SJSA1 (cell line): ENCODE data around the gene FOXJ2. TPM values are rescaled to one million over a fixed set of nuclear protein-coding genes. Genes with fewer than 3 reads are reported as not detected.
"Not testable (repeated sequence)": the region's sequence is repeated elsewhere in the genome, so short reads cannot be mapped to it uniquely, and the experiment has no call there.

Experiments used
- DNase-seq, 2 experiments: peaks; one replicate each; pipeline ENCODE4 v3.0.0-alpha.2; 2015 to 2020; ENCODE audit warnings: low spot score in 2 of 2, low read depth in 1 of 2
- H3K27ac ChIP-seq: fragments of 250-450 bp; sonication (Bioruptor Pico); 2 replicates; pipeline ENCODE4 v1.5.1; 2020; ENCODE audit warnings: mild to moderate bottlenecking, moderate library complexity
- H3K27me3 ChIP-seq: fragments of 250-450 bp; sonication (Bioruptor Pico); replicated peaks from 2 replicates; pipeline ENCODE4 v1.5.1; 2020; ENCODE audit warnings: mild to moderate bottlenecking, moderate library complexity
- H3K36me3 ChIP-seq: fragments of 250-450 bp; sonication (Bioruptor Pico); 2 replicates; pipeline ENCODE4 v1.5.1; 2020; ENCODE audit warnings: mild to moderate bottlenecking
- H3K4me1 ChIP-seq: fragments of 250-450 bp; sonication (Bioruptor Pico); replicated peaks from 2 replicates; pipeline ENCODE4 v1.6.1; 2021; ENCODE audit warnings: mild to moderate bottlenecking
- H3K4me3 ChIP-seq: fragments of 250-450 bp; sonication (Bioruptor Pico); 2 replicates; pipeline ENCODE4 v1.5.1; 2020; ENCODE audit warnings: mild to moderate bottlenecking
- H3K9me3 ChIP-seq: fragments of 250-450 bp; sonication (Bioruptor Pico); replicated peaks from 2 replicates; pipeline ENCODE4 v1.5.1; 2020; ENCODE audit warnings: mild to moderate bottlenecking
- total RNA-seq: library from RNA; depleted of rRNA; stranded (reverse); fragments of >200 nt; shearing (Covaris generic); gene quantifications from 2 replicates; pipeline ENCODE4 v1.2.3, GENCODE V29; 2014; rRNA removed

FOXJ2 gene
- total RNA-seq, 1 experiment from 2014 or later = 12.1 TPM

DNA sequence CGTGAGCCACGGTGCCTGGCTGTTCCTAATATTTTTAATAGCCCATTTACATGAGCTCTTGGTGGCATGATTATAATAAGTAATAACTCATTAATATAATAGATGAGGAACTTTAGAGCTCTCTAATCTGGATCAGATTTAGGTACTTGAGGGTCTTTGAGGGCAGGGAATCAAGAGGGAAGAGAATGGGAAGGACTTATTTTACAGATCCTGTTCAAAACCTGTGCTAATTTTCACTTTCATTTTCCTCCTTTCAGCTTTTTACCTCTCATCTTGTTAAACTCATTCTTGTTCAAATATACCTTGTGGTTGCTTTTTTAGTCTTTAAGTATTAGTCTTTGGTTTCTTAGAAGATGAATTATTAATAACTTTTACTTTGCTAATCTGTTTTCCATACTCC lies 55.1 kb downstream of the FOXJ2 start:
- Histone ChIP-seq H3K4me1 (peaks cover 4% of the 10 kb centered on the region; the same call in 1 of the 2 replicates), H3K9me3 (no peaks in the 10 kb centered on the region), H3K27me3 (no peaks in the 10 kb centered on the region), H3K27ac (no peak overlapping the region), H3K4me3 (no peak overlapping the region), H3K36me3 (peaks cover 62% of the 10 kb centered on the region)
- no peak for DNase-seq

DNA sequence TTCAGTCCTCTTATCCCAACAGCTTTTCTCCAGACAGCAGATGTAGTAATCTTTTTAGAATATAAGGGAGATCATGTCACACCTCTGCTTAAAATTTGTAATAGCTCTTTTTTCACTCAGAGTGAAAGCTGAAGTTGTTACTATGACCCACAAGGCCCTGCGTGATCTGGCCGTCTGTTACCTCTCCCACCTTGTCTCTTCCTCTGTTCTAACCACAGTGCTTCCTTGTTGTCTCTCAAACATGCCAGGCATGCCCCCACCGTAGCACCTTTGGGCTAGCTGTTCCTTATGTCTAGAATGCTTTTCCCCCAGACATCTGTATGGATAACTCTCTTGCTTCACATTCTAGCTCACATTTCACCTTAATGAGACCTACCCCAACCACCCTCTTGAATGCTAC lies 56.1 kb downstream of the FOXJ2 start:
- Histone ChIP-seq H3K27ac (no peak overlapping the region), H3K36me3 (peaks cover 70% of the 10 kb centered on the region), H3K27me3 (no peaks in the 10 kb centered on the region), H3K9me3 (no peaks in the 10 kb centered on the region), H3K4me3 (no peak overlapping the region), H3K4me1 (no peaks in the 10 kb centered on the region)
- no peak for DNase-seq

DNA sequence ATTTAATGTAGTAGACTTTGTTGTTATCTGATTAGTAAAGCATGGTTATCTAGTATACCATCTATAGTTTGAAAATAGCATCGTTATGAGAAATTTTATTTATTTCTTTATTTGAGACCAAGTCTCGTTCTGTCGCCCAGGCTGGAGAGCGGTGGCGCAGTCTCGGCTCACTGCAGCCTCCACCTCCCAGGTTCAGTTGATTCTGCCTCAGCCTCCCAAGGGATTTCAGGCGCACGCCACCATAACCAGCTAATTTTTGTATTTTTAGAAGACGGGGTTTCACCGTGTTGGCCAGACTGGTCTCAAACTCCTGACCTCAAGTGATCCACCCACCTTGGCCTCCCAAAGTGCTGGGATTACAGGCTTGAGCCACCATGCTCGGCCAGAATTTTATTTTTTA lies 56.8 kb downstream of the FOXJ2 start:
- H3K9me3 ChIP-seq, H3K4me1 ChIP-seq, DNase-seq, H3K4me3 ChIP-seq, H3K27me3 ChIP-seq, H3K27ac ChIP-seq: not testable (repeated sequence)
- peaks cover 74% of the 10 kb centered on the region for H3K36me3 ChIP-seq

DNA sequence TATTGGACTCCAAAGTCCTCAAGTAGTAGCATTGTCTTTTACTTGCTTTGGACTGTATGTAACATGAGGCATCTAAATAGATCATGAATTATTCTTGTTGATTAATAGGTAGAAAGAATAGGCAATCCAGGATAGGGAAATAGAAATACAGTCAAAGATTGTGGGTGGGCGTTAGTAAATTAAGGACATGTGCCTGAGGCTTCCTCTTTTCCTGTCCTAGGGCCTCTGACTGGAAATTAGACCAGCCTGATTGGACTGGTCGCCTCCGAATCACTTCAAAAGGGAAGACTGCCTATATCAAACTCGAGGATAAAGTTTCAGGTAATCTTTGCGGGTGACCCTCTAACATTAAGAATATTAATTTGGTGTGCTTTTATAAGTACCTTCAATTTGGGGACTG lies 57.2 kb downstream of the FOXJ2 start:
- H3K4me1 ChIP-seq = no peaks in the 10 kb centered on the region
- H3K27me3 ChIP-seq = no peaks in the 10 kb centered on the region
- no peak overlapping the region for H3K4me3 ChIP-seq
- H3K36me3 ChIP-seq = peaks cover 75% of the 10 kb centered on the region
- no peaks in the 10 kb centered on the region for H3K9me3 ChIP-seq
- no peak for DNase-seq
- no peak overlapping the region for H3K27ac ChIP-seq

DNA sequence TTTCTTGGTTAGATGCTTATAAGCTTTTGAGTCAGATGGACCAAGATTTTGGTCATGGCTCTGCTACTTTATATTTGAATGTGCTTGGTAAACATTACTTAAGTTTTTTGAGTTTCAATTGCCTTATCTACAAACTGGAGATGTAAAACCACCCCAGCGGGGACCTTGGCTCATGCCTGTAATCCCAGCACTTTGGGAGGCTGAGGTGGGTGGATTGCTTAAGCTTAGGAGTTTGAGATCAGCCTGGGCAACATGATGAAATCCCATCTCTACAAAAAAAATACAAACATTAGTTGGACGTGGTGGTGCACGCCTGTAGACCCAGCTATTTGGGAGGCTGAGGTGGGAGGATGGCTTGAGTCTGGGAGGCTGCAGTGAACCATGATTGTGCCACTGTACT lies 60.8 kb downstream of the FOXJ2 start:
- H3K4me1 ChIP-seq = no peaks in the 10 kb centered on the region
- no peak overlapping the region for H3K27ac ChIP-seq
- no peak overlapping the region for H3K4me3 ChIP-seq
- no peaks in the 10 kb centered on the region for H3K9me3 ChIP-seq
- H3K36me3 ChIP-seq = peaks cover 90% of the 10 kb centered on the region
- H3K27me3 ChIP-seq = no peaks in the 10 kb centered on the region
- DNase-seq = no peak

- no peak overlapping the region for H3K27ac ChIP-seq
- no peak overlapping the region for H3K4me3 ChIP-seq
- H3K9me3 ChIP-seq = no peaks in the 10 kb centered on the region
- H3K27me3 ChIP-seq = no peaks in the 10 kb centered on the region
- no peaks in the 10 kb centered on the region for H3K4me1 ChIP-seq
- peaks cover 60% of the 10 kb centered on the region for H3K36me3 ChIP-seq
- no peak for DNase-seq
Measured at GRCh38 chr12:8096281-8096915, 63.9 kb downstream of the FOXJ2 start.

- Histone ChIP-seq H3K36me3 (peaks cover 33% of the 10 kb centered on the region), H3K4me1 (no peaks in the 10 kb centered on the region), H3K27ac (no peak overlapping the region), H3K4me3 (no peak overlapping the region), H3K27me3 (no peaks in the 10 kb centered on the region), H3K9me3 (no peaks in the 10 kb centered on the region)
- no peak for DNase-seq
Measured at GRCh38 chr12:8099235-8099634, 66.7 kb downstream of the FOXJ2 start.

Other genes with a start within 250 kb of the FOXJ2 start
- gene NANOG, start 243.3 kb upstream of the FOXJ2 start, total RNA-seq = not detected in 2 replicates
- gene SLC2A14, start 159.8 kb upstream of the FOXJ2 start, total RNA-seq = not detected in 2 replicates
- 9.9 and 13.7 TPM in 2 replicates for gene SLC2A3, start 96.5 kb upstream of the FOXJ2 start, total RNA-seq
- gene C3AR1, start 33.6 kb downstream of the FOXJ2 start, total RNA-seq = 0.13 and 1.9 TPM in 2 replicates
- 38.8 and 61.7 TPM in 2 replicates for gene NECAP1, start 49.6 kb downstream of the FOXJ2 start, total RNA-seq
- 0.16 TPM in 1 of 2 replicates, not detected in the other for gene CLEC4A, start 90.9 kb downstream of the FOXJ2 start, total RNA-seq
- gene ZNF705A, start 124.3 kb downstream of the FOXJ2 start, total RNA-seq = not detected in 2 replicates
- not detected in 2 replicates for gene FAM90A1, start 194.9 kb downstream of the FOXJ2 start, total RNA-seq